Neural progenitor cell (in vitro differentiated cells): ENCODE measurements around the gene TRNAU1AP. TPM values are rescaled to one million over a fixed set of nuclear protein-coding genes. Genes with fewer than 3 reads are reported as not detected.
A peak's percentile ranks its signal among the peaks of the same experiment; 100 is the strongest.
"Not testable (repeated sequence)": the region's sequence is repeated elsewhere in the genome, so short reads cannot be mapped to it uniquely, and the experiment has no call there.

ENCODE experiments used
- DNase-seq: peaks from one replicate; pipeline ENCODE4 v3.0.0-alpha.2; 2016; ENCODE audit warnings: low spot score
- H2AFZ ChIP-seq: fragments of 200-600 bp; sonication (generic); replicated peaks from 2 replicates; pipeline ENCODE4 v1.6.1; 2016; ENCODE audit warnings: antibody characterized with exemption
- H3F3A ChIP-seq: fragments of 200-600 bp; sonication (generic); 2 replicates; pipeline ENCODE4 v1.6.1; 2016; ENCODE audit warnings: antibody characterized with exemption, low read depth
- H3K27ac ChIP-seq: fragments of 200-600 bp; sonication (generic); 2 replicates; pipeline ENCODE4 v1.5.1; 2016; ENCODE audit warnings: mild to moderate bottlenecking
- H3K27me3 ChIP-seq: fragments of 200-600 bp; sonication (generic); 2 replicates; pipeline ENCODE4 v1.6.1; 2016; ENCODE audit warnings: mild to moderate bottlenecking, moderate library complexity
- H3K36me3 ChIP-seq: fragments of 200-600 bp; sonication (generic); 2 replicates; pipeline ENCODE4 v1.5.1; 2016
- H3K4me1 ChIP-seq: fragments of 200-600 bp; sonication (generic); 2 replicates; pipeline ENCODE4 v1.6.1; 2016; ENCODE audit warnings: mixed run types
- H3K4me2 ChIP-seq: fragments of 200-600 bp; sonication (generic); 2 replicates; pipeline ENCODE4 v1.6.1; 2016
- H3K4me3 ChIP-seq: fragments of 200-600 bp; sonication (generic); 2 replicates; pipeline ENCODE4 v1.5.1; 2016
- H3K79me2 ChIP-seq: fragments of 200-600 bp; sonication (generic); 2 replicates; pipeline ENCODE4 v1.6.1; 2016; ENCODE audit warnings: low read depth
- H3K9ac ChIP-seq: fragments of 200-600 bp; sonication (generic); 2 replicates; pipeline ENCODE4 v1.6.1; 2016
- H3K9me3 ChIP-seq: fragments of 200-600 bp; sonication (generic); 2 replicates; pipeline ENCODE4 v1.5.1; 2016; ENCODE audit warnings: low read depth
- H4K20me1 ChIP-seq: fragments of 200-600 bp; sonication (generic); 2 replicates; pipeline ENCODE4 v1.6.1; 2016; ENCODE audit warnings: low read depth
- H3K27ac Mint-ChIP-seq: 3 replicates; pipeline ENCODE4 v1.8.0; 2021; ENCODE audit warnings: mixed read lengths
- H3K27me3 Mint-ChIP-seq: 2 replicates; pipeline ENCODE4 v1.8.0; 2022; ENCODE audit warnings: low read depth, mild to moderate bottlenecking, inconsistent platforms, moderate library complexity, mixed read lengths; ENCODE audit not compliant: insufficient read depth
- H3K36me3 Mint-ChIP-seq: 3 replicates; pipeline ENCODE4 v1.8.0; 2021; ENCODE audit warnings: mixed read lengths
- H3K4me1 Mint-ChIP-seq: 3 replicates; pipeline ENCODE4 v1.8.0; 2021; ENCODE audit warnings: mixed read lengths
- H3K4me3 Mint-ChIP-seq: 3 replicates; pipeline ENCODE4 v1.8.0; 2021; ENCODE audit warnings: mild to moderate bottlenecking, moderate library complexity, mixed read lengths
- H3K9me3 Mint-ChIP-seq: 3 replicates; pipeline ENCODE4 v1.8.0; 2020; ENCODE audit warnings: mixed read lengths
- EZH2 ChIP-seq: fragments of 200-600 bp; sonication (generic); IDR thresholded peaks from 2 replicates; pipeline ENCODE4 v1.6.1; 2017; ENCODE audit warnings: antibody characterized with exemption, mild to moderate bottlenecking, moderate library complexity
- EZH2phosphoT487 ChIP-seq: fragments of 200-600 bp; sonication (generic); IDR thresholded peaks from 2 replicates; pipeline ENCODE4 v1.6.1; 2017; ENCODE audit warnings: antibody characterized with exemption
- total RNA-seq: library from RNA; depleted of rRNA; stranded (reverse); fragments of >200 nt; gene quantifications from 2 replicates; pipeline ENCODE4 v1.2.3, GENCODE V29; 2015; ENCODE audit warnings: low replicate concordance
- TF ChIP-seq, protein P1 (sequence below): fragments of 200-600 bp; sonication (generic); IDR thresholded peaks from 2 replicates; pipeline ENCODE4 v1.5.1; 2017; ENCODE audit warnings: antibody characterized with exemption, mild to moderate bottlenecking

The TRNAU1AP gene
- total RNA-seq, 1 donor from 2014 or later, result 43.9 TPM

- H3K36me3 Mint-ChIP-seq, result peaks cover 25% of the 10 kb centered on the region
- peak; percentile 27 for DNase-seq
Observed at GRCh38 chr1:28582248-28582615, 29.3 kb downstream of the TRNAU1AP start.

DNA sequence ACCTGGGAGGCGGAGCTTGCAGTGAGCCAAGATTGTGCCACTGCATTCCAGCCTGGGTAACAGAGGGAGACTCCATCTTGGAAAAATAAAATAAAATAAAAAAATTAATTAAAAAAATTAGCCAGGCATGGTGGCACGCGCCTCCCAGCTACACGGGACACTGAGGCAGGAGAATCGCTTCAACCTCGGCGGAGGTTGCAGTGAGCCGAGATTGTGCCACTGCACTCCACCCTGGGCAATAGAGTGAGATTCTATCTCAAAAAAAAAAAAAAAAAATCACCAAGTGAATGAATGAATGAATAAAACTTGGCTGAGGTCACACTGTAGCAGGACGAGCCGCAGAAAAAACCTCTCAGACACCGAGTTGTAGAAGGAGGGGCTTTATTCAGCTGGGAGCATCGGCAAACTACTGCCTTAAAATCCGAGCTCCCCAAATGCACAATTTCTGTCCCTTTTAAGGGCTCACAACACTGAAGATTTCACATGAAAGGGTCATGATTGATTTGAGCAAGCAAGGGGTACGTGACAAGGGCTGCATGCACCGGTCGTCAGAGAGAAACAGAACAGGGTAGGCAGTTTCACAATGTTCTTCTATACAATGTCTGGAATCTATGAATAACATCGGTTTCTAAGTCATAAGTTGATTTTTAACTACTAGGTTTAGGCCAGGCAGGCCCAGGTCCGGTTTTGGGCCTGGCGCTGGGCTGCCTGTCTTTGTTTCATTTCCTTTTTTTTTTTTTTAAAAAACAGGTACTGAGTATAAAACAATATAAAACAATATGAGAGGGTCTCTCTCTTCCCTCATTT lies 33.9 kb downstream of the TRNAU1AP start:
- H4K20me1 ChIP-seq, H3K4me3 Mint-ChIP-seq, H2AFZ ChIP-seq, H3K4me1 ChIP-seq, H3K9me3 ChIP-seq, H3K36me3 Mint-ChIP-seq, H3K27ac ChIP-seq, H3K79me2 ChIP-seq, H3K27ac Mint-ChIP-seq, H3K4me2 ChIP-seq, DNase-seq, H3K4me3 ChIP-seq, H3K36me3 ChIP-seq, H3K9me3 Mint-ChIP-seq, H3K9ac ChIP-seq: not testable (repeated sequence)
- Histone ChIP-seq H3K27me3 (peaks cover 25% of the 10 kb centered on the region), H3F3A (peaks cover 19% of the 10 kb centered on the region)
- H3K27me3 Mint-ChIP-seq, result peaks cover 10% of the 10 kb centered on the region
- peaks cover 19% of the 10 kb centered on the region for H3K4me1 Mint-ChIP-seq

More at GRCh38 chr1:28582248-28582615, 29.3 kb downstream of the TRNAU1AP start:
- peak overlapping the region; percentile 99 for H3K4me2 ChIP-seq
- Mint-ChIP-seq H3K4me1 (peaks cover 28% of the 10 kb centered on the region), H3K9me3 (no peaks in the 10 kb centered on the region), H3K27ac (peak overlapping the region; percentile 81), H3K27me3 (peaks cover 13% of the 10 kb centered on the region), H3K4me3 (peak overlapping the region; percentile 97)
- H3K9ac ChIP-seq, result no peak overlapping the region
- H3K79me2 ChIP-seq, result peaks cover 25% of the 10 kb centered on the region
- no peak for TF ChIP-seq EZH2
- TF ChIP-seq, protein P1, sequence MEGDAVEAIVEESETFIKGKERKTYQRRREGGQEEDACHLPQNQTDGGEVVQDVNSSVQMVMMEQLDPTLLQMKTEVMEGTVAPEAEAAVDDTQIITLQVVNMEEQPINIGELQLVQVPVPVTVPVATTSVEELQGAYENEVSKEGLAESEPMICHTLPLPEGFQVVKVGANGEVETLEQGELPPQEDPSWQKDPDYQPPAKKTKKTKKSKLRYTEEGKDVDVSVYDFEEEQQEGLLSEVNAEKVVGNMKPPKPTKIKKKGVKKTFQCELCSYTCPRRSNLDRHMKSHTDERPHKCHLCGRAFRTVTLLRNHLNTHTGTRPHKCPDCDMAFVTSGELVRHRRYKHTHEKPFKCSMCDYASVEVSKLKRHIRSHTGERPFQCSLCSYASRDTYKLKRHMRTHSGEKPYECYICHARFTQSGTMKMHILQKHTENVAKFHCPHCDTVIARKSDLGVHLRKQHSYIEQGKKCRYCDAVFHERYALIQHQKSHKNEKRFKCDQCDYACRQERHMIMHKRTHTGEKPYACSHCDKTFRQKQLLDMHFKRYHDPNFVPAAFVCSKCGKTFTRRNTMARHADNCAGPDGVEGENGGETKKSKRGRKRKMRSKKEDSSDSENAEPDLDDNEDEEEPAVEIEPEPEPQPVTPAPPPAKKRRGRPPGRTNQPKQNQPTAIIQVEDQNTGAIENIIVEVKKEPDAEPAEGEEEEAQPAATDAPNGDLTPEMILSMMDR, result no peak
- TF ChIP-seq EZH2phosphoT487, result no peak
- peaks cover 33% of the 10 kb centered on the region for H4K20me1 ChIP-seq
- no peaks in the 10 kb centered on the region for H3K36me3 ChIP-seq
- no peak overlapping the region for H3K27ac ChIP-seq
- H3K27me3 ChIP-seq, result peaks cover 14% of the 10 kb centered on the region
- H3K4me3 ChIP-seq, result peak overlapping the region; percentile 99
- H3K4me1 ChIP-seq, result peaks cover 11% of the 10 kb centered on the region
- peak overlapping the region; percentile 96 for H2AFZ ChIP-seq
- no peaks in the 10 kb centered on the region for H3K9me3 ChIP-seq
- peaks cover 49% of the 10 kb centered on the region for H3F3A ChIP-seq

DNA sequence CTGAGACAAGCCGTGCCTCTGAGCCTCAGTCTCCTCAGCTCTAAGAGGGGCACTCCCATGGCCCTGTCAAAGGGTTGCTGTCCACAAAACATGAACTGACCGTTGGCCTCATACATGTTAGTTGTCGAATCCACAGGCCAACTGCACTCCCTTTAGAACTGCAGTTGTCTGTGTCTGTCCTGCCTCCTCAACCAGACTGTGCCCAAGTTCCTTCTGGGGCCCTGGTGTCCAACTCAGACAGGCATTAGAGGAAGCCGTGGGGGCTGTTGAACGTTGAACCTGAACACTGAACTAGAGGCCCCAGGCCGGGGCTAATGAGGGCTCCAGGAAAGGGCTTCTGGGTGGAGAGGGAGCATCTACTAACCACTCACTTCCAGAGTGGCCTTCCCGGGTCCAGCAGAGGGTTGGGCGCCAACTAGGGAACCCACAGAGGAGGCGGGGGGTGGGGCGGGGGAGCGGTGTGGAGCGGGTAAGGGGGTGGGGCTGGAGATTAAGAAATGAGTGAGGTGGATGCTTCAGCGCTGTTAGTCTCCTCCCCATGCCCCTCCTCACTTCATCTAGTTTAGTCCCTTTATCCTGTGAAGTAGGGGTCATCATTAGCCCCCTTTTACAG lies 38.9 kb downstream of the TRNAU1AP start, which contains the start of gene RAB42:
TSS of gene RAB42 (plus strand) at position 558 of the 613 bp plus-strand sequence. CDS start 247 bp downstream, outside the sequence.
- H3K4me3 ChIP-seq, result peak within 1 kb of the TSS; percentile 60
- Mint-ChIP-seq H3K4me1 (peaks cover 13% of the 10 kb centered on the region), H3K27ac (no peak within 1 kb of the TSS), H3K36me3 (peaks cover 2% of the 10 kb centered on the region), H3K4me3 (peak within 1 kb of the TSS; percentile 88), H3K27me3 (peaks cover 3% of the 10 kb centered on the region), H3K9me3 (peaks cover 2% of the 10 kb centered on the region)
- peak; percentile 73 for DNase-seq
- H3K27ac ChIP-seq, result no peak within 1 kb of the TSS
- no peaks in the 10 kb centered on the region for H4K20me1 ChIP-seq
- H3K36me3 ChIP-seq, result no peaks in the 10 kb centered on the region
- peak within 1 kb of the TSS; percentile 76 for H3K4me2 ChIP-seq
- peak within 1 kb of the TSS; percentile 98 for H2AFZ ChIP-seq
- TF ChIP-seq, protein P1, result no peak
- TF ChIP-seq EZH2 (no peak), EZH2phosphoT487 (no peak)
- H3K9me3 ChIP-seq, result no peaks in the 10 kb centered on the region
- H3F3A ChIP-seq, result peaks cover 24% of the 10 kb centered on the region
- no peak within 1 kb of the TSS for H3K9ac ChIP-seq
- H3K4me1 ChIP-seq, result no peaks in the 10 kb centered on the region
- H3K79me2 ChIP-seq, result no peaks in the 10 kb centered on the region
- peaks cover 27% of the 10 kb centered on the region for H3K27me3 ChIP-seq
